Measurements from ENCODE around the gene HS3ST5. TPM values are rescaled to one million over a fixed set of nuclear protein-coding genes. Genes with fewer than 3 reads are reported as not detected.
"Not testable (repeated sequence)": the region's sequence is repeated elsewhere in the genome, so short reads cannot be mapped to it uniquely, and the experiment has no call there.

Gene HS3ST5
- total and polyA plus RNA-seq, 8 donors = 0.08 to 0.26 (median 0.11) TPM; not detected in 4

- Histone ChIP-seq H3K36me3 (no peaks in the 10 kb centered on the region), H3K9me3 (no peaks in the 10 kb centered on the region), H3K27ac (no peak overlapping the region), H3K4me3 (no peak overlapping the region), H3K4me1 (no peaks in the 10 kb centered on the region), H3K27me3 (no peaks in the 10 kb centered on the region)
- no peak for TF ChIP-seq CTCF (IDR thresholded peaks at IDR 0.05)
- no peak for ATAC-seq
- DNase-seq = no peak
- 75 to 84% methylated on average over 3 of the region's 3 CpGs for WGBS, 2 donors
- intact Hi-C loops (cut with DNase I) = no loop called here
- no peak for FAIRE-seq
Observed at GRCh38 chr6:114319749-114320148, 23.1 kb downstream of the HS3ST5 start.

GRCh38 chr6:114315831-114316595 lies 26.8 kb downstream of the HS3ST5 start:
- ATAC-seq (no peak), DNase-seq (no peak), FAIRE-seq (no peak)
- no peaks in the 10 kb centered on the region for H3K36me3 ChIP-seq
- intact Hi-C loops (cut with DNase I) = no loop called here
- 82 to 85% methylated on average over 5 of the region's 5 CpGs for WGBS, 2 donors
- no peaks in the 10 kb centered on the region for H3K9me3 ChIP-seq
- H3K27me3 ChIP-seq = no peaks in the 10 kb centered on the region
- no peak overlapping the region for H3K27ac ChIP-seq
- no peaks in the 10 kb centered on the region for H3K4me1 ChIP-seq
- no peak overlapping the region for H3K4me3 ChIP-seq
- TF ChIP-seq CTCF (IDR thresholded peaks at IDR 0.05) = no peak

GRCh38 chr6:114313816-114314215 lies 29.0 kb downstream of the HS3ST5 start:
- not testable (repeated sequence) for H3K4me1 ChIP-seq

GRCh38 chr6:114312931-114313330 lies 29.9 kb downstream of the HS3ST5 start:
- Histone ChIP-seq H3K4me3 (no peak overlapping the region), H3K27me3 (no peaks in the 10 kb centered on the region), H3K27ac (no peak overlapping the region), H3K9me3 (no peaks in the 10 kb centered on the region), H3K36me3 (no peaks in the 10 kb centered on the region), H3K4me1 (no peaks in the 10 kb centered on the region)
- FAIRE-seq = no peak
- ATAC-seq = no peak
- WGBS, 2 donors = 88% methylated on average over 4 of the region's 4 CpGs
- no peak for TF ChIP-seq CTCF (IDR thresholded peaks at IDR 0.05)
- intact Hi-C loops (cut with DNase I) = no loop called here
- no peak for DNase-seq

More at GRCh38 chr6:114313816-114314215, 29.0 kb downstream of the HS3ST5 start:
- H3K27ac ChIP-seq; H3K27me3 ChIP-seq; DNase-seq; H3K9me3 ChIP-seq; intact Hi-C loops (cut with DNase I); FAIRE-seq; H3K36me3 ChIP-seq; H3K4me3 ChIP-seq; ATAC-seq: not testable (repeated sequence)
- 92 to 94% methylated on average over 6 of the region's 6 CpGs for WGBS, 2 donors

- ATAC-seq (no peak), FAIRE-seq (no peak), DNase-seq (no peak)
- intact Hi-C loops (cut with DNase I) = no loop called here
- Histone ChIP-seq H3K9me3 (no peaks in the 10 kb centered on the region), H3K36me3 (no peaks in the 10 kb centered on the region), H3K4me1 (no peaks in the 10 kb centered on the region), H3K27me3 (no peaks in the 10 kb centered on the region), H3K4me3 (no peak overlapping the region), H3K27ac (no peak overlapping the region)
- no peak for TF ChIP-seq CTCF (IDR thresholded peaks at IDR 0.05)
- WGBS, 2 donors = 40 to 57% methylated on average over 2 of the region's 2 CpGs
Observed at GRCh38 chr6:114310053-114310452, 32.8 kb downstream of the HS3ST5 start.
